Heart right ventricle (tissue), 16 donors: ENCODE data around the gene DHFR2. TPM values are rescaled to one million over a fixed set of nuclear protein-coding genes. Genes with fewer than 3 reads are reported as not detected.

ENCODE experiments used
- ATAC-seq, 8 donors: fragments of 200-7000 bp; cut with Tn5 transposase; one replicate each; pipeline ENCODE4 v1.9.1; 2020; ENCODE audit warnings: mild to moderate bottlenecking in 8 of 8, moderate library complexity in 8 of 8, moderate number of reproducible peaks in 1 of 8
- DNase-seq, 2 donors: peaks; one replicate each; pipeline ENCODE4 v3.0.0-alpha.2; 2020
- H3K27ac ChIP-seq, 10 donors: fragments of 200-600 bp; sonication (generic) in 2 of 10; one replicate each; pipeline versions ENCODE4 v1.5.0 to v1.8.0; 2020 to 2022; ENCODE audit warnings: mild to moderate bottlenecking in 3 of 10
- H3K27me3 ChIP-seq, 7 donors: fragments of 200-600 bp; one replicate each; pipeline ENCODE4 v1.8.0; 2021 to 2022; ENCODE audit warnings: mild to moderate bottlenecking in 2 of 7
- H3K36me3 ChIP-seq, 9 donors: fragments of 200-600 bp; sonication (generic) in 1 of 9; one replicate each; pipeline versions ENCODE4 v1.5.0 to v1.8.0; 2020 to 2022; ENCODE audit warnings: mild to moderate bottlenecking in 2 of 9
- H3K4me1 ChIP-seq, 9 donors: fragments of 200-600 bp; sonication (generic) in 1 of 9; one replicate each; pipeline versions ENCODE4 v1.5.0 to v1.8.0; 2020 to 2022; ENCODE audit warnings: mild to moderate bottlenecking in 4 of 9
- H3K4me3 ChIP-seq, 10 donors: fragments of 200-600 bp; sonication (generic) in 2 of 10; one replicate each; pipeline versions ENCODE4 v1.5.0 to v1.8.0; 2020 to 2022; ENCODE audit warnings: mild to moderate bottlenecking in 7 of 10, moderate library complexity in 2 of 10
- H3K9me3 ChIP-seq, 11 donors: fragments of 200-600 bp in 10 of 11; sonication (generic) in 2 of 11; one replicate each; pipeline versions ENCODE4 v1.5.0 to v1.8.0; 2013 to 2022; ENCODE audit warnings: mild to moderate bottlenecking in 2 of 11, control low read depth in 1 of 11, moderate library complexity in 1 of 11
- WGBS, 2 donors: extraction: QIAGEN DNeasy Blood & Tissue Kit; methylation state at CpG; one replicate each; pipeline ENCODE4 v1.1.7; 2013; ENCODE audit warnings: inconsistent platforms in 1 of 2; 5-methylcytosine and 5-hydroxymethylcytosine counted together
- intact Hi-C, 10 donors: fragments of 100-400 bp; cut with DNase I; formaldehyde crosslinking; loops; one replicate each; pipeline versions ENCODE4 v1.11.1 to v1.14.2; 2022
- polyA plus RNA-seq, 2 donors: library from polyadenylated mRNA; stranded (reverse); fragments of 200-250 nt; gene quantifications; one replicate each; pipeline ENCODE4 v1.2.3, GENCODE V29; 2013
- total RNA-seq, 10 donors: library from RNA; stranded (reverse); fragmentation: NEBNext Ultra II Directional in 3 of 10; extraction: Animal tissue kit (Norgen Biotek cat#: 25700) in 3 of 10; gene quantifications; one replicate each; pipeline versions ENCODE4 v1.2.1 to v1.2.4, GENCODE V29; 2021 to 2023
- TF ChIP-seq, protein P1 (sequence below), 9 donors: fragments of 200-600 bp; sonication (generic) in 2 of 9; IDR thresholded peaks; one replicate each; pipeline versions ENCODE4 v1.5.0 to v1.8.0; 2021 to 2022; ENCODE audit warnings: antibody characterized with exemption in 9 of 9, mild to moderate bottlenecking in 5 of 9, moderate library complexity in 1 of 9
- donor health status: Arrhythmogenic right ventricular cardiomyopathy.
- donor health status: ischemic (EF 13 %, LVEDD 7.1; RV severe dilation, severe dysfunction).
- donor health status: healthy with polysubstance abuse.
- donor health status: DM: no; HTN: yes; CAD: no.
- donor health status: DM: no; HTN: no; CAD: no.
- donor health status: ischemic (EF 25% LVEDD 6.9; RV normal size, moderate dysfunction).
- donor health status: ischemic (EF 25% LVEDD 5.7; RV mildly dilated, moderate dysfunction).
- donor health status: healthy.
- donor health status: DM: yes; HTN: yes; CAD: no.
- donor health status: Ischemic cardiomyopathy.
- donor health status: ischemic (EF 35%, LVEDD 5.7; RV mildly dilated, moderate dysfunction).
- donor health status: nonischemic (EF 11% LVEDD 7.7; RV severe dilation, severe dysfunction).
- donor health status: DM: yes; HTN: yes; CAD: no.
- donor health status: PGD.
- donor health status: ischemic (EF 29% LVEDD 5.4; RV normal size, mild dysfunction).
- donor health status: nonischemic (EF 23%, LVEDD 6.1; RV moderate dilation, normal function).

The DHFR2 gene
- total and polyA plus RNA-seq, 12 donors, result 1.6 to 4.9 (median 2.8) TPM

DNA sequence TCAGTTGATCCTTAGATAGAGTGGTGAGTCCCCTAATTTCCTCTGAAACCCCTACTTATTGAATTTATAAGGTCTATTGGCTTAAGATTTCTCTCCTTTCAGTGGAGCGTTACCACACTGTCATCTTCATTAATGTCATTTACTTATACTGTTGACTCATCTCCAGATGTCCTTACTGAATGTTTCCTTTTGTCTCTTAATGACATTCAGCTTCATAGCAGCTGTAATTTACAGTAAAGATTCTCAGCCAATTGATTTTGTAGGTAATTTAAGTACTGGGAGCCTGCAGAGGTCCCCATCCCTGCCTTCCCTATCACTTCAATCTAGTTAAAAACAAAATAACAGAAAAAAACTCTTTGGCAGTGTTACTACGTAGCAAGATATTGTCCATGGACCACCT, 53.1 kb downstream of the DHFR2 start:
- ATAC-seq (no peak), DNase-seq (no peak)
- H3K27ac ChIP-seq, result no peak overlapping the region
- H3K27me3 ChIP-seq, result no peaks in the 10 kb centered on the region
- TF ChIP-seq, protein P1, sequence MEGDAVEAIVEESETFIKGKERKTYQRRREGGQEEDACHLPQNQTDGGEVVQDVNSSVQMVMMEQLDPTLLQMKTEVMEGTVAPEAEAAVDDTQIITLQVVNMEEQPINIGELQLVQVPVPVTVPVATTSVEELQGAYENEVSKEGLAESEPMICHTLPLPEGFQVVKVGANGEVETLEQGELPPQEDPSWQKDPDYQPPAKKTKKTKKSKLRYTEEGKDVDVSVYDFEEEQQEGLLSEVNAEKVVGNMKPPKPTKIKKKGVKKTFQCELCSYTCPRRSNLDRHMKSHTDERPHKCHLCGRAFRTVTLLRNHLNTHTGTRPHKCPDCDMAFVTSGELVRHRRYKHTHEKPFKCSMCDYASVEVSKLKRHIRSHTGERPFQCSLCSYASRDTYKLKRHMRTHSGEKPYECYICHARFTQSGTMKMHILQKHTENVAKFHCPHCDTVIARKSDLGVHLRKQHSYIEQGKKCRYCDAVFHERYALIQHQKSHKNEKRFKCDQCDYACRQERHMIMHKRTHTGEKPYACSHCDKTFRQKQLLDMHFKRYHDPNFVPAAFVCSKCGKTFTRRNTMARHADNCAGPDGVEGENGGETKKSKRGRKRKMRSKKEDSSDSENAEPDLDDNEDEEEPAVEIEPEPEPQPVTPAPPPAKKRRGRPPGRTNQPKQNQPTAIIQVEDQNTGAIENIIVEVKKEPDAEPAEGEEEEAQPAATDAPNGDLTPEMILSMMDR (IDR thresholded peaks at IDR 0.05), result no peak
- peaks cover 0 to 8% (median 0%) of the 10 kb centered on the region in 9 donors for H3K4me1 ChIP-seq
- no peak overlapping the region for H3K4me3 ChIP-seq
- H3K9me3 ChIP-seq, result no peaks in the 10 kb centered on the region
- H3K36me3 ChIP-seq, result peaks cover 0 to 4% (median 0%) of the 10 kb centered on the region in 9 donors
- intact Hi-C loops, result loop anchor here in 1 of 10 donors (10.0 kb wide), 1 partner anchor 55 kb away; the partner anchor contains the start of genes DHFR2 and NSUN3
- WGBS, 2 donors, result 96 to 98% methylated on average over 2 of the region's 2 CpGs

DNA sequence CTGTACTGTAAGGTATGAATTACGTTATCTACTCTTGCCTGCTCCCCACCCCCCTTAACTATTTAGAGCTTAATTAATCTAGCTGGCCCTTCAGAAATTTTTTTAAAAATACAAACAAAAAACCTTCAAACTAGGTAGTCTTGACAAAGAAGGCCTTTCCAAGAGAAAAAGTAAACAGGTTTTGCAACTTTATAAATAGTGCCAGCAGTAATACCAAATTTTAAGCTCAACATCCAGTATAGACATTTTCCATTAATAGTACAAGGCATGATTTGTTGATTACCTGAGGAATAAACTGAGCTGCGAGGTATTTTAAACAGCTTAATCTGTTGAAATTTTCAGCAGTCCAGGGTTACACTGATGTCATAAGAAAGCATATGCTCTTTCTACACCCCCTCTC, 54.5 kb downstream of the DHFR2 start:
- ATAC-seq (no peak), DNase-seq (no peak)
- no peaks in the 10 kb centered on the region for H3K9me3 ChIP-seq
- intact Hi-C loops, result loop anchor here in 1 of 10 donors (10.0 kb wide), 1 partner anchor 57 kb away; the partner anchor contains the start of genes DHFR2 and NSUN3
- TF ChIP-seq, protein P1 (IDR thresholded peaks at IDR 0.05), result no peak
- no peaks in the 10 kb centered on the region for H3K36me3 ChIP-seq
- H3K4me3 ChIP-seq, result no peak overlapping the region
- no peaks in the 10 kb centered on the region for H3K27me3 ChIP-seq
- peaks cover 0 to 14% (median 0%) of the 10 kb centered on the region in 9 donors for H3K4me1 ChIP-seq
- H3K27ac ChIP-seq, result no peak overlapping the region
- 92 to 94% methylated on average over 2 of the region's 2 CpGs for WGBS, 2 donors

Other genes with a start within 250 kb of the DHFR2 start
- 100 to 1,000 TPM in 2 of 10 donors, 10 to 100 TPM in 8; 13.9 to 147 (median 47.1) TPM for gene PROS1, start 89.0 kb downstream of the DHFR2 start, total RNA-seq
- 10 to 100 TPM; 13.0 to 17.2 TPM for gene PROS1, start 89.0 kb downstream of the DHFR2 start, polyA plus RNA-seq
- gene ARL13B, start 82.8 kb downstream of the DHFR2 start, total RNA-seq, result 1 to 10 TPM; 3.1 to 7.4 (median 4.3) TPM
- gene ARL13B, start 82.8 kb downstream of the DHFR2 start, polyA plus RNA-seq, result 1 to 10 TPM; 2.2 to 5.0 TPM
- under 1 TPM in 3 of 10 donors, not detected in 7; 0.19 to 0.28 (median 0.21) TPM for gene STX19, start 34.3 kb downstream of the DHFR2 start, total RNA-seq
- gene STX19, start 34.3 kb downstream of the DHFR2 start, polyA plus RNA-seq, result under 1 TPM; 0.09 to 0.22 TPM
- 1 to 10 TPM; 5.9 to 9.6 (median 7.1) TPM for gene NSUN3, start 145 bp upstream of the DHFR2 start, total RNA-seq
- 1 to 10 TPM; 3.3 to 4.1 TPM for gene NSUN3, start 145 bp upstream of the DHFR2 start, polyA plus RNA-seq